Endometrial microvascular endothelial cells (primary cell): Measurements from ENCODE around the gene SWI5. TPM values are rescaled to one million over a fixed set of nuclear protein-coding genes. Genes with fewer than 3 reads are reported as not detected.

Experiments used
- in situ Hi-C: cut with HindIII; loops from 2 replicates; pipeline ENCODE4 v1.10.0; 2017; ENCODE audit warnings: low sequenced_read_pairs, low pct_unique_long_range_greater_than_20kb; ENCODE audit errors: inconsistent ontology term
- total RNA-seq: library from RNA; depleted of rRNA; stranded (reverse); fragments of >200 nt; gene quantifications from one replicate; pipeline ENCODE4 v1.2.3, GENCODE V29; 2015; ENCODE audit errors: inconsistent ontology term

SWI5 gene
- total RNA-seq, 1 donor from 2014 or later = 8.1 TPM

GRCh38 chr9:128304136-128304970 is 28.3 kb downstream of the SWI5 start:
- in situ Hi-C loops = no loop called here

GRCh38 chr9:128304971-128305288 is 28.9 kb downstream of the SWI5 start:
- in situ Hi-C loops = no loop called here

DNA sequence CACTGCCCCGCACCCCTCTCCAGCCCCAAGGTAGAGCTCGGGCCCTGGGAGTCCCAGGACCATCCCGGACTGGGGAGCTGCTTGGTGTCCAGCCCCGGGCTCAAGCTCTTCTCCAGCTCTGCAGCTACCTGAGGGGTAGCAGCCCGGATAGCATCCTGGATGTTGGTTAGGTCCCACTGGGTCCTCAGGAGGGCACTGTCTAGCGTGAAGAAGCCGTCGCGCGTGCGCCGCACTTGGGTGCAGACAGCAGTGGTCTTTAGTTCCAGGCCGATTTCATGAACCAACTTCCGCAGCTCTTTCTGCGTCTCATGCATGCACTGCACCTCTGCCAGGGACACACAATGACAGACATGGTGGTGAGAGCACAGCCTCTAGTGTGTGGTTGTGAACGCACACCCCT is 33.5 kb downstream of the SWI5 start:
- in situ Hi-C loops = no loop called here

- in situ Hi-C loops = no loop called here
These were observed 34.4 kb downstream of the SWI5 start for GRCh38 chr9:128310461-128310860.

DNA sequence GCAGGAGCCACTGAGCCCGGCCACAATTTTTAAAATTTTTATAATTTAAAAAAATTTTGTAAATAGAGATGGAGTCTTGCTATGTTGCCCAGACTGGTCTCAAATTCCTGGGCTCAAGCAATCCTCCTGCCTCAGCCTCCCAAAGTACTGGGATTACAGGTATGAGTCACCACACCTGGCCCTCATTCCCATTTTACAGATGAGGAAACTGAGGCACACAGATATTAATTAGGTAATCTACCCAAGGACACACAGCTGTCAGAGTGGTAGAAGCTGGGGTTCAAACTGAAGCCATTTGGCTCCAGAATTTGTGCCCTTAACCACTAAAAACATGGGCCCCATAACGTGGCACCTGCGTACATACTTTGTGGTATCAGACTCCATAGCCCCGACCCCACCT is 38.6 kb downstream of the SWI5 start:
- in situ Hi-C loops = no loop called here

GRCh38 chr9:128316421-128316820 is 40.3 kb downstream of the SWI5 start:
- in situ Hi-C loops = no loop called here

- in situ Hi-C loops = no loop called here
These were observed 41.6 kb downstream of the SWI5 start for GRCh38 chr9:128317629-128318028.

- in situ Hi-C loops = no loop called here
These were observed 45.3 kb downstream of the SWI5 start for GRCh38 chr9:128321343-128321742.

DNA sequence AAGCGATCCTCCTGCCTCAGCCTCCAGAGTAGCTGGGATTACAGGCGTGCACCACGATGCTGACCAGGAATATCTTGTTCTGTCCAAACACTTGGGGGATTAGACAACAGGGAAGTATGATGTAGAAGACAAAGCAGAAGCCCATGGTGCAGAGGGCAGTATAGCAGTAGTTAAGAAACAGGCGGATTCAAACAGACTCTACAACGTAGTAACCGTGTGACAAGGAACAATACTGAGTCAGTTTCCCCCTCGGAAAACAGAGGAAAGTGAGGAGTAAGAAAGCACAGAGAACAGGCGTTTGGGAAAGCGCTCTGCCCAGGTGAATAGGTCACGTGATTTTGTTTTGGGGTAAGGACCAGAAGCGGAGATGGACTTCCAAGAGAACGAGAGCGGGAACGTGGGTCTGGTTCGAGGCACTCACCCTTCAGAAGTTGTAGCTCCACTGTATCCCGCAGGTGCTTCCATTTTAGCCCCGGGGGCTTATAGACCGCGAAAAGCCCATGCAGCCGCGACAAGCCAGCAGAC is 45.9 kb downstream of the SWI5 start:
- in situ Hi-C loops = no loop called here

- in situ Hi-C loops = no loop called here
These were observed 46.5 kb downstream of the SWI5 start, which contains the start of the genes COQ4 and TRUB2 for GRCh38 chr9:128322404-128323211. Gene COQ4, plus strand, starts transcription at chr9:128322839. Its CDS starts 20 bp downstream, at chr9:128322859. Gene TRUB2, minus strand, starts transcription at chr9:128322447. Its CDS starts 39 bp downstream, at chr9:128322408.

- in situ Hi-C loops = no loop called here
These were observed 47.2 kb downstream of the SWI5 start for GRCh38 chr9:128323212-128323730.

- in situ Hi-C loops = no loop called here
These were observed 47.7 kb downstream of the SWI5 start for GRCh38 chr9:128323791-128324190.

DNA sequence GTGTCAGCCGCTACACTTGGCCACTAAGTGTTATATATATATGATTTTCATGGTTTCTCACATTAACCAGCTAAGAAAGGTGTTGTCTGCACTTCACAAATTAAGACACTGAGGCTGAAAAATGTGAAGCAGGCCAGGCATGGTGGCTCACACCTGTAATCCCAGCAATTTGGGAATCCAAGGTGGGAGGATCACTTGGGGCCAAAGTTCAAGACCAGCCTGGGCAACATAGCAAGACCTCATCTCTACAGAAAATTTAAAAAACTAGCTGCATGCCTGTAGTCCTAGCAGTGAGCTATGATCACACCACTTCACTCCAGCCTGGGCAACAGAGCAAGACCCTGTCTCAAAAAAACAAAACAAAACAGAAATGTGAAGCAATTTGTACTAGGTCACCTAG is 48.3 kb downstream of the SWI5 start:
- in situ Hi-C loops = no loop called here

DNA sequence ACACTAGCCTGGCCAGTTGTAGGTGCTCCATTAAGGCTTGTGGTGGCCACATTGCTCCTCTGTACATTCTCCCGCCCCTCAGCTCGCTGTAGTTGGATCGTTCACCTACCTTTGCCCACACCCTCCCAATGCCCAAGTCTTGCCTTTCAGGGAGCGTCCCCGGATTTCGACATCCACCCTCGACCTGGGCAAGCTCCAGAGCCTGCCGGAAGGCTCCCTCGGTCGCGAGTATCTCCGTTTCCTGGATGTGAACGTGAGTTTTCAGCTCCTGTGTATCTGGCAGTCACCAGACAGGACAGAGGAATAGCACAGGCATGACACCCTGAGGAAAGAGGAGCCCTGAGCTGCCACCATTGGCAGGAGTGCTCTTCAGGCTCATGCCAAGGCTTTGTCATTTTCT is 49.6 kb downstream of the SWI5 start:
- in situ Hi-C loops = no loop called here

- in situ Hi-C loops = no loop called here
These were observed 57.4 kb downstream of the SWI5 start for GRCh38 chr9:128333451-128333869.

DNA sequence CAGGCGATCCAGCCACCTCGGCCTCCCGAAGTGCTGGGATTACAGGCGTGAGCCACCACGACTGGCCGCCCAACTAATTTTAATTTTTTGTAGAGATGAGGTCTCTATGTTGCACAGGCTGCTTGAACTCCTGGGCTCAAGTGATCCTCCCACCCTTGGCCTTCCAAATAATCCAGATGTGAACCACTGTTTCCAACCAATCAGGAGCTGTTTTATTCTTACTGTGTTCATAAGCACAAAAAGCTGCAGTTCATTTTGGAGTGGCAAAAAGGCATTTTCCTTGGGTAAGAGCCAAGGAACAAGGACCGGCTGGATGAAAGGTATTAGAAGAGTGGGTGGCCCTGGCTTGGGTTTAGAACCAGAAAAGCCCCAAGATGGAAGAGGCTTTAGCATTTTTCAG is 59.1 kb downstream of the SWI5 start:
- in situ Hi-C loops = no loop called here

GRCh38 chr9:128335914-128336313 is 59.8 kb downstream of the SWI5 start:
- in situ Hi-C loops = no loop called here

DNA sequence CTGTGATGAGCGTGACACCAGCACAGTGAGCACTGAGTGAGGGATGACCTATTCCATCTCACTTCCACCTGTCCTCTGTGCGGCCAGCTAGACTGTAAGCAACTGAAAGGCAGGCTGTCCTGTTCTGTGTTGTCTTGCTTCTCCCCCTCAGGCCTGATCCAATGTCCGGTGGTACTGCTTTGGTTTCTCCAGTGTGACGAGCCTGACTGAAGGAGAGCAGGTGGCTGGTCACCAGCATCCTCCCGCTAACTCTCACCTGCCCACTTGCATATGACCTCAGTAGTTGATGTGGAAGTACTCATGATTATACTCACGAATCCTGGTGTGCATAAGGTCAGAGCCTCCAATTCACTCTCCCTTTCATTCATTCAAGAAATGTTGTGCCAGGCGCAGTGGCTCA is 61.9 kb downstream of the SWI5 start:
- in situ Hi-C loops = no loop called here
